AG09309 (cell line): ENCODE measurements around the gene OLIG2.
A peak's percentile ranks its signal among the peaks of the same experiment; 100 is the strongest.

Experiments used
- DNase-seq: peaks from one replicate; pipeline ENCODE4 v3.0.0-alpha.2; 2010; ENCODE audit warnings: low read depth
- H3K4me3 ChIP-seq: 2 replicates; pipeline ENCODE4 v1.5.1; 2011; ENCODE audit warnings: mild to moderate bottlenecking, low read depth, low read length, moderate library complexity; ENCODE audit not compliant: control insufficient read depth
- CTCF ChIP-seq: IDR thresholded peaks from 2 replicates; pipeline ENCODE4 v1.5.1; 2011; ENCODE audit warnings: mild to moderate bottlenecking, low read depth, low read length, inconsistent platforms; ENCODE audit not compliant: insufficient read depth, control insufficient read depth; ENCODE audit errors: missing control alignments

Gene OLIG2

GRCh38 chr21:33046455-33046854 lies 20.7 kb downstream of the OLIG2 start:
- DNase-seq: no peak
- no peak for TF ChIP-seq CTCF
- H3K4me3 ChIP-seq: no peak overlapping the region

GRCh38 chr21:33047231-33047630 lies 21.5 kb downstream of the OLIG2 start:
- no peak for TF ChIP-seq CTCF
- peak; percentile 2 for DNase-seq
- no peak overlapping the region for H3K4me3 ChIP-seq

- no peak for DNase-seq
Measured at GRCh38 chr21:33051925-33052324, 26.2 kb downstream of the OLIG2 start.

GRCh38 chr21:33053951-33054350 lies 28.2 kb downstream of the OLIG2 start:
- no peak overlapping the region for H3K4me3 ChIP-seq
- no peak for DNase-seq
- TF ChIP-seq CTCF: no peak

More at GRCh38 chr21:33051925-33052324, 26.2 kb downstream of the OLIG2 start:
- H3K4me3 ChIP-seq: no peak overlapping the region
- no peak for TF ChIP-seq CTCF

- H3K4me3 ChIP-seq: no peak overlapping the region
- TF ChIP-seq CTCF: no peak
- DNase-seq: no peak
Measured at GRCh38 chr21:33055991-33056390, 30.3 kb downstream of the OLIG2 start.

- DNase-seq: no peak
- TF ChIP-seq CTCF: no peak
- no peak overlapping the region for H3K4me3 ChIP-seq
Measured at GRCh38 chr21:33057385-33057940, 31.7 kb downstream of the OLIG2 start.

GRCh38 chr21:33058527-33058926 lies 32.8 kb downstream of the OLIG2 start:
- DNase-seq: no peak
- no peak overlapping the region for H3K4me3 ChIP-seq
- TF ChIP-seq CTCF: no peak
